K562 (cell line): ENCODE results near the gene PIGL. TPM values are rescaled to one million over a fixed set of nuclear protein-coding genes. Genes with fewer than 3 reads are reported as not detected.
"Not testable (repeated sequence)": the region's sequence is repeated elsewhere in the genome, so short reads cannot be mapped to it uniquely, and the experiment has no call there.

Source experiments
- ATAC-seq: fragments of 200-7000 bp; cut with Tn5 transposase; 3 replicates; pipeline ENCODE4 v1.9.1; 2020; ENCODE audit warnings: moderate library complexity
- BruUV-seq: library from RNA; stranded (reverse); fragments of 400-500 nt; replicated peaks from 2 replicates; lab custom pipeline; 2021; lab: Mats Ljungman, UMichigan
- CTCF ChIA-PET: fragments of 300-600 bp; formaldehyde crosslinking; extraction: SDS; loops from one replicate; lab custom pipeline; 2021; ENCODE audit warnings: low intra/inter-chr PET ratio; lab: Yijun Ruan, JAX
- POLR2A ChIA-PET: fragments of 300-600, 350-650 bp; sonication (Branson Sonifier 250); formaldehyde crosslinking; extraction: SDS; loops from one replicate; lab custom pipeline; 2021; ENCODE audit warnings: antibody characterized with exemption, inconsistent platforms; lab: Yijun Ruan, JAX
- DNase-seq, 4 experiments: peaks; one replicate each; pipeline versions ENCODE4 v3.0.0 to v3.0.0-alpha.2; 2011 to 2018; ENCODE audit warnings: low spot score in 3 of 4, mixed read lengths in 3 of 4; ENCODE audit errors: extremely low read depth in 1 of 4
- FAIRE-seq: peaks from 2 replicates; lab custom pipeline; 2011; peaks lifted over from hg19 to GRCh38; lab: Jason Lieb, UNC
- H2AFZ ChIP-seq: 2 replicates; pipeline ENCODE4 v1.6.0; 2011; ENCODE audit warnings: low read depth, low read length, control low read depth, inconsistent platforms
- H3K27ac ChIP-seq: fragments of 200-600 bp; 3 replicates; pipeline ENCODE4 v1.8.0; 2011; ENCODE audit warnings: low read depth, mild to moderate bottlenecking, control low read depth, inconsistent platforms, low read length, moderate library complexity, mixed read lengths; ENCODE audit errors: extremely low read depth
- H3K27me3 ChIP-seq, 2 experiments: fragments of 300-600 bp in 1 of 2; 2 replicates in 1 of 2; 3 replicates in 1 of 2; pipeline versions ENCODE4 v1.6.0 to v1.8.0; 2011; ENCODE audit warnings: inconsistent platforms in 2 of 2, low read length in 2 of 2, mild to moderate bottlenecking in 1 of 2, mixed read lengths in 1 of 2, moderate library complexity in 1 of 2; ENCODE audit not compliant: control insufficient read depth in 2 of 2, insufficient read depth in 2 of 2
- H3K36me3 ChIP-seq: fragments of 300-600 bp; 3 replicates; pipeline ENCODE4 v1.8.0; 2011; ENCODE audit warnings: mild to moderate bottlenecking, low read length, inconsistent platforms; ENCODE audit not compliant: control insufficient read depth, insufficient read depth
- H3K4me1 ChIP-seq, 2 experiments: fragments of 200-600 bp in 1 of 2; replicated peaks in 1 of 2; 2 replicates in 1 of 2; 3 replicates in 1 of 2; pipeline versions ENCODE4 v1.5.1 to v1.8.0; 2011; ENCODE audit warnings: inconsistent platforms in 2 of 2, low read length in 2 of 2, mild to moderate bottlenecking in 1 of 2, mixed read lengths in 1 of 2, moderate library complexity in 1 of 2; ENCODE audit not compliant: control insufficient read depth in 2 of 2, insufficient read depth in 2 of 2
- H3K4me2 ChIP-seq: 2 replicates; pipeline ENCODE4 v1.6.1; 2011; ENCODE audit warnings: low read length, control low read depth, inconsistent platforms, mixed read lengths; ENCODE audit not compliant: insufficient read depth
- H3K4me3 ChIP-seq: fragments of 200-600 bp; sonication (generic), shearing (Covaris generic); 2 replicates; pipeline ENCODE4 v1.5.1; 2016; ENCODE audit warnings: control low read depth, inconsistent platforms
- H3K79me2 ChIP-seq: fragments of 200-600 bp; 3 replicates; pipeline ENCODE4 v1.8.0; 2011; ENCODE audit warnings: low read length, inconsistent platforms; ENCODE audit not compliant: control insufficient read depth, insufficient read depth
- H3K9ac ChIP-seq, 2 experiments: 2 replicates each; pipeline versions ENCODE4 v1.6.0 to v1.6.1; 2011; ENCODE audit warnings: low read depth in 2 of 2, low read length in 2 of 2, control low read depth in 1 of 2, inconsistent platforms in 1 of 2, mild to moderate bottlenecking in 1 of 2, mixed read lengths in 1 of 2; ENCODE audit not compliant: insufficient read depth in 1 of 2
- H3K9me1 ChIP-seq: one replicate; pipeline ENCODE4 v1.6.0; 2011; ENCODE audit warnings: inconsistent platforms, mild to moderate bottlenecking, low read length, moderate library complexity; ENCODE audit not compliant: control insufficient read depth, insufficient read depth
- H3K9me3 ChIP-seq: replicated peaks from 2 replicates; pipeline ENCODE4 v1.5.1; 2011; ENCODE audit warnings: low read depth, low read length, inconsistent platforms; ENCODE audit not compliant: control insufficient read depth, insufficient read depth
- H4K20me1 ChIP-seq: replicated peaks from 2 replicates; pipeline ENCODE4 v1.6.1; 2011; ENCODE audit warnings: low read length, inconsistent platforms, mixed read lengths; ENCODE audit not compliant: control insufficient read depth, insufficient read depth
- FOS ChIP-seq: IDR thresholded peaks from 3 replicates; pipeline ENCODE4 v1.6.1; 2011; ENCODE audit not compliant: insufficient read length; ENCODE audit errors: extremely low read depth
- ZNF3 ChIP-seq: fragments of 250-450 bp; sonication (Bioruptor Pico); IDR thresholded peaks from 2 replicates; pipeline ENCODE4 v1.5.0; 2021; ENCODE audit warnings: mild to moderate bottlenecking, moderate library complexity
- WGBS: fragments of 100-300 bp; shearing (Covaris generic); methylation state at CpG from one replicate; pipeline ENCODE4 v1.1.6; 2016; ENCODE audit warnings: low coverage, mixed read lengths; ENCODE audit not compliant: insufficient coverage; ENCODE audit errors: missing lambda C conversion rate; 5-methylcytosine and 5-hydroxymethylcytosine counted together
- in situ Hi-C: fragments of 300-500 bp; cut with MboI; formaldehyde crosslinking; loops from 4 replicates; pipeline ENCODE4 v1.15.0; 2018; ENCODE audit warnings: inconsistent platforms, mixed read lengths
- intact Hi-C: fragments of 100-400 bp; cut with micrococcal nuclease; formaldehyde crosslinking; loops from 2 replicates; pipeline ENCODE4 v1.14.2; 2022
- polyA plus RNA-seq, 8 experiments: library from polyadenylated mRNA; depleted of rRNA in 4 of 8; stranded (reverse) in 5 of 8; unstranded in 3 of 8; fragments of >200 nt; fragmentation: Nextera tagmentation in 2 of 8; fragmentation: Illumina TruSeq in 1 of 8; extraction: Ambion mirVana in 2 of 8; extraction: Trizol in 1 of 8; gene quantifications; 2 replicates each; pipeline versions ENCODE4 v1.2.1 to v1.2.3, GENCODE V29; 2011 to 2014; ENCODE audit warnings: inconsistent platforms in 1 of 8, missing spikeins in 1 of 8
- total RNA-seq, 7 experiments: library from RNA; depleted of rRNA in 6 of 7; stranded (reverse); fragments of >200 nt in 6 of 7; fragmentation: Illumina TruSeq in 2 of 7; extraction: Trizol in 2 of 7; gene quantifications; 2 replicates each; pipeline versions ENCODE4 v1.2.1 to v1.2.3, GENCODE V29; 2011 to 2021; ENCODE audit warnings: low replicate concordance in 1 of 7
- TF ChIP-seq, protein P1 (sequence below), 2 experiments: fragments of 450-650 bp in 1 of 2; sonication (generic) in 1 of 2; formaldehyde crosslinking in 1 of 2; IDR thresholded peaks in 1 of 2; conservative IDR thresholded peaks in 1 of 2; 2 replicates each; pipeline versions ENCODE4 v1.6.1 to v1.8.1; 2016 to 2023; ENCODE audit warnings: mild to moderate bottlenecking in 2 of 2, moderate library complexity in 2 of 2, inconsistent platforms in 1 of 2, missing genetic modification reagents in 1 of 2

The PIGL gene
- total and polyA plus RNA-seq, 9 of the 15 experiments (the other 6 are each of a cell fraction or from before 2014, with no cell fraction given), result 19.9 to 55.3 (median 29.6) TPM

GRCh38 chr17:16294560-16294959, 77.5 kb downstream of the PIGL start:
- ATAC-seq (no peak), FAIRE-seq (no peak)
- Histone ChIP-seq H4K20me1 (no peaks in the 10 kb centered on the region), H3K4me2 (no peak overlapping the region)
- TF ChIP-seq ZNF3 (CRISPR knock-in tag) (no peak), FOS (no peak)
- TF ChIP-seq, all 486 proteins: peak for 0
- POLR2A ChIA-PET, result interaction anchor here (0.6 to 1.0 kb wide), 2 partner anchors 8 to 103 kb away, joined by 3 read pairs; no protein-coding TSS in a partner anchor
- Histone ChIP-seq H3K27me3 (no peaks in the 10 kb centered on the region), H3K27ac (no peak overlapping the region), H3K9ac (no peak overlapping the region), H3K79me2 (no peaks in the 10 kb centered on the region), H3K9me1 (no peaks in the 10 kb centered on the region), H3K4me1 (peaks cover 9 to 23% of the 10 kb centered on the region in 2 experiments; a peak in 3 of 5 replicates), H3K9me3 (no peaks in the 10 kb centered on the region), H3K4me3 (no peak overlapping the region), H2AFZ (no peak overlapping the region), H3K36me3 (no peaks in the 10 kb centered on the region)
- intact Hi-C loops (no loop called here), in situ Hi-C loops (no loop called here)
- BruUV-seq, result no TSS peak
- CTCF ChIA-PET, result no interaction called here
- WGBS, result 100% methylated on average over 2 of the region's 2 CpGs
- no peak for DNase-seq

DNA sequence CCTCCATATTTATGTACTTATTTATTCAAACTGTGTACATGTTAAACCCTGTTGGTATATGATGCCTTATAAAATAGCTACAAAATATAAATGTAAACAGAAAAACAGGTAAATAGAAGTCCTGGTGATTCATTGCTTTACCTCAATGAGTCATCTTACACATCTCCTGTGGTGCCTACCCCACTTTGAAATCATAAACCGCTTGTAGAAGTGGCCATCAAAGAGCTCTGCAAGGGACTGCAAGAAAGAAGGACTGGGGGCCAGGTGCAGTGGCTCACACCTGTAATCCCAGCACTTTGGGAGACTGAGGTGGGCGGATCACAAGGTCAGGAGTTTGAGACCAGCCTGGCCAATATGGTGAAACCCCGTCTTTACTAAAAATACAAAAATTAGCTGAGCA, 79.1 kb downstream of the PIGL start:
- POLR2A ChIA-PET, result interaction anchor here (0.6 to 0.9 kb wide), 2 partner anchors 17 to 35 kb away, joined by 3 to 4 read pairs; no protein-coding TSS in a partner anchor
- H3K9me1 ChIP-seq, H4K20me1 ChIP-seq, H3K79me2 ChIP-seq, H3K4me2 ChIP-seq, H2AFZ ChIP-seq, DNase-seq, H3K27me3 ChIP-seq, in situ Hi-C loops, intact Hi-C loops, FAIRE-seq, ATAC-seq, H3K9me3 ChIP-seq, CTCF ChIA-PET, H3K27ac ChIP-seq, H3K36me3 ChIP-seq, H3K4me3 ChIP-seq, H3K9ac ChIP-seq, BruUV-seq: not testable (repeated sequence)
- H3K4me1 ChIP-seq, result peaks cover 9 to 22% of the 10 kb centered on the region in 2 experiments; a peak in 3 of 5 replicates
- 58% methylated on average over 1 of the region's 3 CpGs for WGBS
- TF ChIP-seq, protein P1, sequence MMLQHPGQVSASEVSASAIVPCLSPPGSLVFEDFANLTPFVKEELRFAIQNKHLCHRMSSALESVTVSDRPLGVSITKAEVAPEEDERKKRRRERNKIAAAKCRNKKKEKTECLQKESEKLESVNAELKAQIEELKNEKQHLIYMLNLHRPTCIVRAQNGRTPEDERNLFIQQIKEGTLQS (IDR thresholded peaks at IDR 0.05), result peak; percentile 39; the same call in 1 of the 2 replicates
- TF ChIP-seq, protein P1 (CRISPR knock-in tag; conservative IDR thresholded peaks at IDR 0.05), result not testable (repeated sequence)
